GM23338 (cell line): Measurements from ENCODE around the gene PRELP. TPM values are rescaled to one million over a fixed set of nuclear protein-coding genes. Genes with fewer than 3 reads are reported as not detected.

ENCODE experiments used
- ATAC-seq: fragments of 200-7000 bp; cut with Tn5 transposase; 3 replicates; pipeline ENCODE4 v1.9.1; 2020
- DNase-seq: peaks from one replicate; pipeline ENCODE4 v3.0.0-alpha.2; 2015; ENCODE audit warnings: low spot score
- H2AFZ ChIP-seq: fragments of 200-600 bp; sonication (generic); 2 replicates; pipeline ENCODE4 v1.8.0; 2016; ENCODE audit warnings: antibody characterized with exemption, mild to moderate bottlenecking, moderate library complexity
- H3F3A ChIP-seq: fragments of 200-600 bp; sonication (generic); replicated peaks from 2 replicates; pipeline ENCODE4 v1.8.0; 2017; ENCODE audit warnings: antibody characterized with exemption, mixed run types, low read depth
- H3K27ac ChIP-seq: fragments of 200-600 bp; sonication (generic); 2 replicates; pipeline ENCODE4 v1.6.1; 2016; ENCODE audit warnings: low read depth
- H3K27me3 ChIP-seq: fragments of 200-600 bp; sonication (generic); 2 replicates; pipeline ENCODE4 v1.8.0; 2016; ENCODE audit warnings: mild to moderate bottlenecking, mixed run types, moderate library complexity; ENCODE audit not compliant: insufficient read depth
- H3K36me3 ChIP-seq: fragments of 200-600 bp; sonication (generic); 2 replicates; pipeline ENCODE4 v1.8.0; 2016; ENCODE audit warnings: mild to moderate bottlenecking; ENCODE audit not compliant: insufficient read depth
- H3K4me1 ChIP-seq: fragments of 200-600 bp; sonication (generic); 2 replicates; pipeline ENCODE4 v1.8.0; 2016; ENCODE audit warnings: mild to moderate bottlenecking, moderate library complexity; ENCODE audit not compliant: insufficient read depth
- H3K4me2 ChIP-seq: fragments of 200-600 bp; sonication (generic); 2 replicates; pipeline ENCODE4 v1.7.1; 2017; ENCODE audit warnings: mixed run types
- H3K4me3 ChIP-seq: fragments of 200-600 bp; sonication (generic); 2 replicates; pipeline ENCODE4 v1.6.1; 2016; ENCODE audit warnings: mixed run types
- H3K79me2 ChIP-seq: fragments of 200-600 bp; sonication (generic); replicated peaks from 2 replicates; pipeline ENCODE4 v1.8.0; 2017; ENCODE audit warnings: mild to moderate bottlenecking; ENCODE audit not compliant: insufficient read depth
- H3K9me2 ChIP-seq: fragments of 200-600 bp; sonication (generic); 2 replicates; pipeline ENCODE4 v1.8.0; 2017; ENCODE audit not compliant: insufficient read depth
- H4K20me1 ChIP-seq: fragments of 200-600 bp; sonication (generic); replicated peaks from 2 replicates; pipeline ENCODE4 v1.8.0; 2017; ENCODE audit warnings: mild to moderate bottlenecking; ENCODE audit not compliant: insufficient read depth
- H3K27ac Mint-ChIP-seq: 2 replicates; pipeline ENCODE4 v1.8.0; 2020; ENCODE audit warnings: inconsistent platforms, mild to moderate bottlenecking, moderate library complexity, mixed read lengths
- H3K27me3 Mint-ChIP-seq: 3 replicates; pipeline ENCODE4 v1.8.0; 2022; ENCODE audit warnings: low read depth, mild to moderate bottlenecking, moderate library complexity, mixed read lengths, inconsistent platforms; ENCODE audit not compliant: insufficient read depth, poor library complexity
- H3K36me3 Mint-ChIP-seq: 3 replicates; pipeline ENCODE4 v1.8.0; 2021; ENCODE audit warnings: low read depth, mild to moderate bottlenecking, inconsistent platforms, moderate library complexity, mixed read lengths
- H3K4me1 Mint-ChIP-seq: 3 replicates; pipeline ENCODE4 v1.8.0; 2020; ENCODE audit warnings: mild to moderate bottlenecking, inconsistent platforms, mixed read lengths
- H3K4me3 Mint-ChIP-seq: 3 replicates; pipeline ENCODE4 v1.8.0; 2021; ENCODE audit warnings: moderate library complexity, mild to moderate bottlenecking, inconsistent platforms, mixed read lengths
- H3K9me3 Mint-ChIP-seq: 3 replicates; pipeline ENCODE4 v1.8.0; 2020; ENCODE audit warnings: moderate library complexity, mild to moderate bottlenecking, inconsistent platforms, mixed read lengths
- CREB1 ChIP-seq: fragments of 250-450 bp; sonication (Bioruptor Pico); IDR thresholded peaks from 2 replicates; pipeline ENCODE4 v1.5.0; 2020; ENCODE audit warnings: low read depth, mild to moderate bottlenecking, moderate library complexity
- CTCF ChIP-seq, 2 experiments: fragments of 200-600 bp in 1 of 2; sonication (generic) in 1 of 2; conservative IDR thresholded peaks; 2 replicates each; pipeline versions ENCODE4 v1.5.1 to v1.6.1; 2016 to 2017; ENCODE audit warnings: antibody characterized with exemption in 2 of 2, low read depth in 2 of 2, mild to moderate bottlenecking in 2 of 2, moderate library complexity in 1 of 2
- ETS1 ChIP-seq: IDR thresholded peaks from 2 replicates; pipeline ENCODE4 v1.6.1; 2016; ENCODE audit warnings: antibody characterized with exemption
- EZH2 ChIP-seq: fragments of 200-600 bp; sonication (generic); IDR thresholded peaks from one replicate; pipeline ENCODE4 v1.8.0; 2017; ENCODE audit warnings: antibody characterized with exemption, mild to moderate bottlenecking, low read depth; ENCODE audit not compliant: unreplicated experiment
- EZH2phosphoT487 ChIP-seq: fragments of 200-600 bp; sonication (generic); IDR thresholded peaks from one replicate; pipeline ENCODE4 v1.8.1; 2018; ENCODE audit warnings: antibody characterized with exemption; ENCODE audit not compliant: unreplicated experiment
- JUNB ChIP-seq: IDR thresholded peaks from one replicate; pipeline ENCODE4 v1.6.1; 2016; ENCODE audit warnings: antibody characterized with exemption; ENCODE audit not compliant: unreplicated experiment
- NANOG ChIP-seq: IDR thresholded peaks from 2 replicates; pipeline ENCODE4 v1.6.1; 2016; ENCODE audit warnings: antibody characterized with exemption, borderline replicate concordance
- POLR2AphosphoS5 ChIP-seq: IDR thresholded peaks from 2 replicates; pipeline ENCODE4 v1.6.1; 2016; ENCODE audit warnings: antibody characterized with exemption, low read depth
- REST ChIP-seq: IDR thresholded peaks from one replicate; pipeline ENCODE4 v1.6.1; 2018; ENCODE audit warnings: antibody characterized with exemption; ENCODE audit not compliant: unreplicated experiment
- STAT1 ChIP-seq: IDR thresholded peaks from one replicate; pipeline ENCODE4 v1.6.1; 2016; ENCODE audit warnings: antibody characterized with exemption; ENCODE audit not compliant: unreplicated experiment
- ZNF114 ChIP-seq: fragments of 250-450 bp; sonication (Bioruptor Pico); IDR thresholded peaks from 2 replicates; pipeline ENCODE4 v1.5.0; 2020; ENCODE audit warnings: mild to moderate bottlenecking, moderate library complexity
- ZNF331 ChIP-seq: fragments of 250-450 bp; sonication (Bioruptor Pico); IDR thresholded peaks from 2 replicates; pipeline ENCODE4 v1.5.0; 2020; ENCODE audit warnings: low read depth, mild to moderate bottlenecking, moderate library complexity
- ZNF462 ChIP-seq: fragments of 250-450 bp; sonication (Bioruptor Pico); IDR thresholded peaks from 2 replicates; pipeline ENCODE4 v1.5.0; 2020; ENCODE audit warnings: mild to moderate bottlenecking, moderate library complexity
- polyA plus RNA-seq: library from polyadenylated mRNA; unstranded; fragments of >200 nt; fragmentation: Nextera tagmentation; extraction: Ambion mirVana; gene quantifications from 2 replicates; pipeline ENCODE4 v1.2.1, GENCODE V29; 2016
- total RNA-seq: library from RNA; depleted of rRNA; stranded (reverse); fragments of >200 nt; shearing (Covaris generic); gene quantifications from 2 replicates; pipeline ENCODE4 v1.2.3, GENCODE V29; 2014

The PRELP gene
- total and polyA plus RNA-seq, 2 experiments from 2014 or later = 0.03 TPM

- Histone ChIP-seq H3K4me2 (no peak overlapping the region), H3K4me3 (no peak overlapping the region), H3F3A (no peaks in the 10 kb centered on the region), H2AFZ (no peak overlapping the region), H3K9me2 (no peaks in the 10 kb centered on the region; the same call in 1 of the 2 replicates), H3K79me2 (no peaks in the 10 kb centered on the region; the same call in 1 of the 2 replicates), H3K27me3 (no peaks in the 10 kb centered on the region), H3K27ac (no peak overlapping the region), H3K36me3 (no peaks in the 10 kb centered on the region; the same call in 1 of the 2 replicates), H4K20me1 (no peaks in the 10 kb centered on the region), H3K4me1 (no peaks in the 10 kb centered on the region)
- no peaks in the 10 kb centered on the region for H3K36me3 Mint-ChIP-seq
- no peaks in the 10 kb centered on the region for H3K9me3 Mint-ChIP-seq
- peaks cover 3% of the 10 kb centered on the region for H3K27me3 Mint-ChIP-seq
- no peak overlapping the region for H3K27ac Mint-ChIP-seq
- peaks cover 9% of the 10 kb centered on the region; the same call in 2 of the 3 replicates for H3K4me1 Mint-ChIP-seq
- TF ChIP-seq POLR2AphosphoS5 (no peak), ZNF331 (CRISPR knock-in tag) (no peak), JUNB (no peak), ETS1 (no peak), STAT1 (no peak), REST (no peak), CTCF (conservative IDR thresholded peaks at IDR 0.05; ENCODE audit: low read depth in 2 of 2) (no peak), ZNF114 (no peak), ZNF462 (CRISPR knock-in tag) (no peak), CREB1 (CRISPR knock-in tag) (no peak), NANOG (no peak), EZH2phosphoT487 (no peak), EZH2 (no peak)
- ATAC-seq (no peak), DNase-seq (no peak)
- H3K4me3 Mint-ChIP-seq = no peak overlapping the region
Measured at GRCh38 chr1:203538726-203539125, 63.1 kb downstream of the PRELP start.
